Fibroblast of skin of left quadriceps (primary cell): ENCODE results near the gene KRT7.
"Not testable (repeated sequence)": the region's sequence is repeated elsewhere in the genome, so short reads cannot be mapped to it uniquely, and the experiment has no call there.

Experiments
- DNase-seq, 2 experiments: peaks; one replicate each; pipeline ENCODE4 v3.0.0-alpha.2; 2013; ENCODE audit warnings: low read depth in 2 of 2

The KRT7 gene

GRCh38 chr12:52255926-52256583 is 23.0 kb downstream of the KRT7 start:
- DNase-seq: no peak

- no peak for DNase-seq
Observed at GRCh38 chr12:52256584-52256935, 23.5 kb downstream of the KRT7 start.

- no peak for DNase-seq
Observed at GRCh38 chr12:52257074-52257551, 24.1 kb downstream of the KRT7 start.

- DNase-seq: not testable (repeated sequence)
Observed at GRCh38 chr12:52257922-52258321, 24.9 kb downstream of the KRT7 start.

- no peak for DNase-seq
Observed at GRCh38 chr12:52258335-52258901, 25.4 kb downstream of the KRT7 start.

GRCh38 chr12:52259657-52260243 is 26.7 kb downstream of the KRT7 start:
- DNase-seq: no peak

GRCh38 chr12:52260361-52261207 is 27.5 kb downstream of the KRT7 start:
- DNase-seq: peak in 1 of 2 experiments; percentile 35

GRCh38 chr12:52261208-52261484 is 28.1 kb downstream of the KRT7 start:
- no peak for DNase-seq

- no peak for DNase-seq
Observed at GRCh38 chr12:52262286-52262685, 29.2 kb downstream of the KRT7 start.

GRCh38 chr12:52263761-52264434 is 30.9 kb downstream of the KRT7 start:
- DNase-seq: no peak

GRCh38 chr12:52264435-52264825 is 31.4 kb downstream of the KRT7 start:
- DNase-seq: no peak

GRCh38 chr12:52266514-52266913 is 33.5 kb downstream of the KRT7 start:
- DNase-seq: no peak

GRCh38 chr12:52267266-52267665 is 34.2 kb downstream of the KRT7 start:
- no peak for DNase-seq

- no peak for DNase-seq
Observed at GRCh38 chr12:52267699-52268098, 34.7 kb downstream of the KRT7 start.

GRCh38 chr12:52268212-52268611 is 35.2 kb downstream of the KRT7 start:
- DNase-seq: no peak

GRCh38 chr12:52270541-52271070 is 37.6 kb downstream of the KRT7 start:
- DNase-seq: no peak

- no peak for DNase-seq
Observed at GRCh38 chr12:52271158-52271557, 38.1 kb downstream of the KRT7 start.

GRCh38 chr12:52274521-52275120 is 41.6 kb downstream of the KRT7 start, which contains the start of gene KRT86:
KRT86 (plus strand) TSS chr12:52274645; CDS start chr12:52301917, 27,272 bp downstream.
- DNase-seq: no peak

- no peak for DNase-seq
Observed at GRCh38 chr12:52275686-52276085, 42.6 kb downstream of the KRT7 start.

GRCh38 chr12:52277486-52278245 is 44.6 kb downstream of the KRT7 start:
- DNase-seq: no peak
